ENCODE measurements around the gene DOHH.

DNA sequence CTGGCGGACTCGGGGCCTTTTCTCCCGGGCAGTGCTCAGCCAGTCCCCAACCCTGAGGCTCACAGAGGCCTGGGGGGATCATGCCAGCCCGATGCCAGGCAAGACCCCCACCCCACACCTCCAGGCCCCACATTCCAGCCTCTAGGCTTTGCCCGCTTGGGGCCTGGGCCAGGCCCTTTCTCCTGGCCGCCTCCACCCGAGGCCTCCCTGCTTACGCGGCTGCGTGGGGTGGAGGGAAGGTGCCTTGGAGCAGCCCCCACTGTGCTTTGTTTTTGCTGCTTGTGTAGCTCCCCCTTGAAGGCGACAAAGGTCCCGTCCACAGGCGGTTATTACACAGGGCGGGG is 58.5 kb downstream of the DOHH start:
- no peak for TF ChIP-seq EZH2 (IDR thresholded peaks at IDR 0.05; ENCODE audit: low read length, unreplicated experiment)
- TF ChIP-seq, protein P1, sequence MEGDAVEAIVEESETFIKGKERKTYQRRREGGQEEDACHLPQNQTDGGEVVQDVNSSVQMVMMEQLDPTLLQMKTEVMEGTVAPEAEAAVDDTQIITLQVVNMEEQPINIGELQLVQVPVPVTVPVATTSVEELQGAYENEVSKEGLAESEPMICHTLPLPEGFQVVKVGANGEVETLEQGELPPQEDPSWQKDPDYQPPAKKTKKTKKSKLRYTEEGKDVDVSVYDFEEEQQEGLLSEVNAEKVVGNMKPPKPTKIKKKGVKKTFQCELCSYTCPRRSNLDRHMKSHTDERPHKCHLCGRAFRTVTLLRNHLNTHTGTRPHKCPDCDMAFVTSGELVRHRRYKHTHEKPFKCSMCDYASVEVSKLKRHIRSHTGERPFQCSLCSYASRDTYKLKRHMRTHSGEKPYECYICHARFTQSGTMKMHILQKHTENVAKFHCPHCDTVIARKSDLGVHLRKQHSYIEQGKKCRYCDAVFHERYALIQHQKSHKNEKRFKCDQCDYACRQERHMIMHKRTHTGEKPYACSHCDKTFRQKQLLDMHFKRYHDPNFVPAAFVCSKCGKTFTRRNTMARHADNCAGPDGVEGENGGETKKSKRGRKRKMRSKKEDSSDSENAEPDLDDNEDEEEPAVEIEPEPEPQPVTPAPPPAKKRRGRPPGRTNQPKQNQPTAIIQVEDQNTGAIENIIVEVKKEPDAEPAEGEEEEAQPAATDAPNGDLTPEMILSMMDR (conservative IDR thresholded peaks at IDR 0.05; ENCODE audit: low read depth, low read length) = no peak
- TF ChIP-seq EZH2phosphoT487 (IDR thresholded peaks at IDR 0.05; ENCODE audit: borderline replicate concordance, low read length) = no peak

Measured in PC-3 (cell line).